WTC11 (cell line): ENCODE measurements around the gene FAM200B. TPM values are rescaled to one million over a fixed set of nuclear protein-coding genes. Genes with fewer than 3 reads are reported as not detected.

Source experiments
- ATAC-seq: fragments of 200-7000 bp; cut with Tn5 transposase; 2 replicates; pipeline ENCODE4 v1.10.0; 2021; ENCODE audit warnings: mild to moderate bottlenecking, moderate library complexity
- CTCF ChIA-PET: fragments of 300-600 bp; sonication (Branson Sonifier 250); formaldehyde crosslinking; loops from one replicate; lab custom pipeline; 2021; ENCODE audit warnings: antibody characterized with exemption; lab: Charles Lee
- POLR2A ChIA-PET: fragments of 350-600 bp; sonication (Branson Sonifier 250); formaldehyde crosslinking; loops from one replicate; lab custom pipeline; 2021; ENCODE audit warnings: antibody characterized with exemption; lab: Charles Lee
- DNase-seq: peaks from one replicate; pipeline ENCODE4 v3.0.0; 2021; ENCODE audit warnings: low spot score
- H3K27ac Mint-ChIP-seq: 2 replicates; pipeline ENCODE4 v1.8.0; 2021; ENCODE audit warnings: mixed read lengths
- H3K27me3 Mint-ChIP-seq: 2 replicates; pipeline ENCODE4 v1.8.0; 2021; ENCODE audit warnings: low read depth, mild to moderate bottlenecking, moderate library complexity, mixed read lengths
- H3K36me3 Mint-ChIP-seq: 2 replicates; pipeline ENCODE4 v1.8.0; 2021; ENCODE audit warnings: mixed read lengths
- H3K4me1 Mint-ChIP-seq: 2 replicates; pipeline ENCODE4 v1.8.0; 2022; ENCODE audit warnings: mixed read lengths
- H3K4me3 Mint-ChIP-seq: 2 replicates; pipeline ENCODE4 v1.8.0; 2021; ENCODE audit warnings: mild to moderate bottlenecking, moderate library complexity, mixed read lengths
- H3K9me3 Mint-ChIP-seq: 2 replicates; pipeline ENCODE4 v1.8.0; 2021; ENCODE audit warnings: mixed read lengths
- CREM ChIP-seq: sonication (generic); formaldehyde crosslinking; IDR thresholded peaks from 2 replicates; pipeline ENCODE4 v1.8.1; 2022; ENCODE audit warnings: mild to moderate bottlenecking, missing genetic modification reagents, moderate library complexity
- EMX1 ChIP-seq: fragments of 250-450 bp; sonication (Bioruptor Pico); IDR thresholded peaks from 2 replicates; pipeline ENCODE4 v1.8.0; 2021; ENCODE audit warnings: mild to moderate bottlenecking
- ERG ChIP-seq: fragments of 250-450 bp; sonication (Bioruptor Pico); IDR thresholded peaks from 2 replicates; pipeline ENCODE4 v1.8.0; 2021; ENCODE audit warnings: mild to moderate bottlenecking
- GABPB1 ChIP-seq: sonication (generic); formaldehyde crosslinking; IDR thresholded peaks from 2 replicates; pipeline ENCODE4 v1.8.1; 2023; ENCODE audit warnings: mild to moderate bottlenecking, missing genetic modification reagents
- MXD4 ChIP-seq: fragments of 250-450 bp; sonication (Bioruptor Pico); IDR thresholded peaks from 2 replicates; pipeline ENCODE4 v1.8.0; 2021; ENCODE audit warnings: mild to moderate bottlenecking, moderate library complexity, borderline replicate concordance
- MYBL2 ChIP-seq: sonication (generic); formaldehyde crosslinking; IDR thresholded peaks from 2 replicates; pipeline ENCODE4 v1.8.1; 2023; ENCODE audit warnings: mild to moderate bottlenecking, moderate library complexity, missing genetic modification reagents
- NFATC4 ChIP-seq: fragments of 250-450 bp; sonication (Bioruptor Pico); IDR thresholded peaks from 2 replicates; pipeline ENCODE4 v1.9.0; 2021; ENCODE audit warnings: mild to moderate bottlenecking
- NR1H2 ChIP-seq: sonication (generic); formaldehyde crosslinking; IDR thresholded peaks from 2 replicates; pipeline ENCODE4 v1.9.0; 2021; ENCODE audit warnings: mild to moderate bottlenecking, moderate library complexity, missing genetic modification reagents
- NR2C2 ChIP-seq: sonication (generic); formaldehyde crosslinking; IDR thresholded peaks from 2 replicates; pipeline ENCODE4 v1.8.0; 2022; ENCODE audit warnings: mild to moderate bottlenecking, missing genetic modification reagents
- NR3C1 ChIP-seq: sonication (generic); formaldehyde crosslinking; conservative IDR thresholded peaks from 2 replicates; pipeline ENCODE4 v1.8.1; 2023; ENCODE audit warnings: low read depth, mild to moderate bottlenecking, missing genetic modification reagents
- PRDM15 ChIP-seq: sonication (generic); formaldehyde crosslinking; IDR thresholded peaks from 2 replicates; pipeline ENCODE4 v1.8.0; 2022; ENCODE audit warnings: missing genetic modification reagents
- RELA ChIP-seq: sonication (generic); formaldehyde crosslinking; IDR thresholded peaks from 2 replicates; pipeline ENCODE4 v1.8.1; 2022; ENCODE audit warnings: missing genetic modification reagents, mild to moderate bottlenecking, borderline replicate concordance
- RORB ChIP-seq: fragments of 250-450 bp; sonication (Bioruptor Pico); IDR thresholded peaks from 2 replicates; pipeline ENCODE4 v1.9.0; 2021; ENCODE audit warnings: mild to moderate bottlenecking
- TCF7 ChIP-seq: sonication (generic); formaldehyde crosslinking; IDR thresholded peaks from 2 replicates; pipeline ENCODE4 v1.8.0; 2022; ENCODE audit warnings: mild to moderate bottlenecking, low read depth, missing genetic modification reagents, moderate library complexity
- ZBTB43 ChIP-seq: sonication (generic); formaldehyde crosslinking; IDR thresholded peaks from 2 replicates; pipeline ENCODE4 v1.8.1; 2023; ENCODE audit warnings: mild to moderate bottlenecking, missing genetic modification reagents
- ZNF138 ChIP-seq: sonication (generic); formaldehyde crosslinking; conservative IDR thresholded peaks from 2 replicates; pipeline ENCODE4 v1.8.1; 2022; ENCODE audit warnings: mild to moderate bottlenecking, moderate library complexity, missing genetic modification reagents
- ZNF416 ChIP-seq: fragments of 250-450 bp; sonication (Bioruptor Pico); IDR thresholded peaks from 2 replicates; pipeline ENCODE4 v1.9.0; 2021; ENCODE audit warnings: mild to moderate bottlenecking, inconsistent platforms
- ZNF423 ChIP-seq: fragments of 250-450 bp; sonication (Bioruptor Pico); IDR thresholded peaks from 2 replicates; pipeline ENCODE4 v2.1.2; 2022; ENCODE audit warnings: mild to moderate bottlenecking, moderate library complexity
- ZNF512 ChIP-seq: sonication (generic); formaldehyde crosslinking; IDR thresholded peaks from 2 replicates; pipeline ENCODE4 v1.8.1; 2022; ENCODE audit warnings: missing genetic modification reagents, borderline replicate concordance
- ZNF532 ChIP-seq: fragments of 250-450 bp; sonication (Bioruptor Pico); IDR thresholded peaks from 2 replicates; pipeline ENCODE4 v1.9.0; 2021; ENCODE audit warnings: mild to moderate bottlenecking, borderline replicate concordance
- total RNA-seq: library from RNA; stranded (reverse); gene quantifications from 3 replicates; pipeline ENCODE4 v1.2.3, GENCODE V29; 2021
- TF ChIP-seq, protein P1 (sequence below): sonication (generic); formaldehyde crosslinking; IDR thresholded peaks from 2 replicates; pipeline ENCODE4 v1.8.0; 2022; ENCODE audit warnings: mild to moderate bottlenecking, missing genetic modification reagents
- TF ChIP-seq, protein P2 (sequence below): sonication (generic); formaldehyde crosslinking; IDR thresholded peaks from 2 replicates; pipeline ENCODE4 v1.8.0; 2022; ENCODE audit warnings: mild to moderate bottlenecking, missing genetic modification reagents

The FAM200B gene
- total RNA-seq, 1 experiment from 2014 or later = 28.4 TPM

- TF ChIP-seq NR2C2 (CRISPR knock-in tag) (no peak), RORB (no peak), ZNF423 (CRISPR knock-in tag) (no peak), CREM (CRISPR knock-in tag) (no peak), GABPB1 (CRISPR knock-in tag) (no peak), NR3C1 (CRISPR knock-in tag) (no peak), ZNF416 (no peak), TCF7 (CRISPR knock-in tag) (no peak), MXD4 (no peak), RELA (CRISPR knock-in tag) (no peak), ERG (CRISPR knock-in tag) (no peak)
- TF ChIP-seq, protein P1, sequence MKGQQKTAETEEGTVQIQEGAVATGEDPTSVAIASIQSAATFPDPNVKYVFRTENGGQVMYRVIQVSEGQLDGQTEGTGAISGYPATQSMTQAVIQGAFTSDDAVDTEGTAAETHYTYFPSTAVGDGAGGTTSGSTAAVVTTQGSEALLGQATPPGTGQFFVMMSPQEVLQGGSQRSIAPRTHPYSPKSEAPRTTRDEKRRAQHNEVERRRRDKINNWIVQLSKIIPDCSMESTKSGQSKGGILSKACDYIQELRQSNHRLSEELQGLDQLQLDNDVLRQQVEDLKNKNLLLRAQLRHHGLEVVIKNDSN (CRISPR knock-in tag) = no peak
- TF ChIP-seq, protein P2, sequence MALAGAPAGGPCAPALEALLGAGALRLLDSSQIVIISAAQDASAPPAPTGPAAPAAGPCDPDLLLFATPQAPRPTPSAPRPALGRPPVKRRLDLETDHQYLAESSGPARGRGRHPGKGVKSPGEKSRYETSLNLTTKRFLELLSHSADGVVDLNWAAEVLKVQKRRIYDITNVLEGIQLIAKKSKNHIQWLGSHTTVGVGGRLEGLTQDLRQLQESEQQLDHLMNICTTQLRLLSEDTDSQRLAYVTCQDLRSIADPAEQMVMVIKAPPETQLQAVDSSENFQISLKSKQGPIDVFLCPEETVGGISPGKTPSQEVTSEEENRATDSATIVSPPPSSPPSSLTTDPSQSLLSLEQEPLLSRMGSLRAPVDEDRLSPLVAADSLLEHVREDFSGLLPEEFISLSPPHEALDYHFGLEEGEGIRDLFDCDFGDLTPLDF (CRISPR knock-in tag) = no peak
- ATAC-seq (no peak), DNase-seq (no peak)
- ChIA-PET CTCF (no interaction called here), POLR2A (no interaction called here)
- H3K4me3 Mint-ChIP-seq = no peak overlapping the region
- peaks cover 10% of the 10 kb centered on the region for H3K4me1 Mint-ChIP-seq
- no peaks in the 10 kb centered on the region for H3K27me3 Mint-ChIP-seq
- no peak overlapping the region for H3K27ac Mint-ChIP-seq
- H3K9me3 Mint-ChIP-seq = no peaks in the 10 kb centered on the region
- peaks cover 17% of the 10 kb centered on the region for H3K36me3 Mint-ChIP-seq
Measured at GRCh38 chr4:15672101-15672500, 9.5 kb upstream of the FAM200B start.

- POLR2A ChIA-PET = no interaction called here
- TF ChIP-seq MYBL2 (CRISPR knock-in tag) (no peak), ZBTB43 (no peak), NFATC4 (CRISPR knock-in tag) (no peak), RORB (no peak), EMX1 (no peak), NR1H2 (CRISPR knock-in tag) (no peak), PRDM15 (CRISPR knock-in tag) (no peak), ZNF532 (CRISPR knock-in tag) (no peak), ZNF138 (CRISPR knock-in tag) (no peak), ZNF423 (CRISPR knock-in tag) (no peak), ZNF512 (no peak)
Measured at GRCh38 chr4:15673337-15673736, 8.3 kb upstream of the FAM200B start.

More at GRCh38 chr4:15673337-15673736, 8.3 kb upstream of the FAM200B start:
- ATAC-seq (no peak), DNase-seq (no peak)
- peaks cover 10% of the 10 kb centered on the region for H3K36me3 Mint-ChIP-seq
- H3K4me3 Mint-ChIP-seq = no peak overlapping the region
- no peaks in the 10 kb centered on the region for H3K27me3 Mint-ChIP-seq
- no peaks in the 10 kb centered on the region for H3K9me3 Mint-ChIP-seq
- H3K27ac Mint-ChIP-seq = no peak overlapping the region
- peaks cover 21% of the 10 kb centered on the region for H3K4me1 Mint-ChIP-seq
- CTCF ChIA-PET = interaction anchor here (0.8 kb wide), 1 partner anchor 194 kb away, joined by 3 read pairs; no protein-coding TSS in a partner anchor
